ENCODE results near the gene PDLIM7.

PDLIM7 gene

DNA sequence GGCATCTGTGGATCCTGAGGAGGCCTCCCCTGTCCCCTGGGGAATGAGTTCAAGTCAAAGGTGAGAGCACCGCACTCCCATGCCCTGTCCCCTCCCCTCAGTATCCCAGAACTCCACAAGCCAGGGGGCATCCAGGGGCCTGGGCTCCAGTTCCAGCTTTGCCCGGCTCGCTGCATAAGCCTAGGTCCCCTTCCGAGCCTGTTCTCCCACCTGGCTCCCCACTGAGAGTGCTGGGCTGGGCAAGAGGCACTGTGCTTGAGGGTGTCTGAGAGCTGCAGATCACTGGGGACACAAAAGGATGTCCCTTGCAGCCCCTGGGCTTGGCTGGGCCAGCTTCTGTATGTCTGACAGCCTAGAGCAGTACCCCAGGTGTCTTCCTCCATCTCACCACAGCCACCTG, 7.7 kb upstream of the PDLIM7 start:
- no peak for DNase-seq

- DNase-seq = no peak
Observed at GRCh38 chr5:177504086-177505056, 7.0 kb upstream of the PDLIM7 start.

DNA sequence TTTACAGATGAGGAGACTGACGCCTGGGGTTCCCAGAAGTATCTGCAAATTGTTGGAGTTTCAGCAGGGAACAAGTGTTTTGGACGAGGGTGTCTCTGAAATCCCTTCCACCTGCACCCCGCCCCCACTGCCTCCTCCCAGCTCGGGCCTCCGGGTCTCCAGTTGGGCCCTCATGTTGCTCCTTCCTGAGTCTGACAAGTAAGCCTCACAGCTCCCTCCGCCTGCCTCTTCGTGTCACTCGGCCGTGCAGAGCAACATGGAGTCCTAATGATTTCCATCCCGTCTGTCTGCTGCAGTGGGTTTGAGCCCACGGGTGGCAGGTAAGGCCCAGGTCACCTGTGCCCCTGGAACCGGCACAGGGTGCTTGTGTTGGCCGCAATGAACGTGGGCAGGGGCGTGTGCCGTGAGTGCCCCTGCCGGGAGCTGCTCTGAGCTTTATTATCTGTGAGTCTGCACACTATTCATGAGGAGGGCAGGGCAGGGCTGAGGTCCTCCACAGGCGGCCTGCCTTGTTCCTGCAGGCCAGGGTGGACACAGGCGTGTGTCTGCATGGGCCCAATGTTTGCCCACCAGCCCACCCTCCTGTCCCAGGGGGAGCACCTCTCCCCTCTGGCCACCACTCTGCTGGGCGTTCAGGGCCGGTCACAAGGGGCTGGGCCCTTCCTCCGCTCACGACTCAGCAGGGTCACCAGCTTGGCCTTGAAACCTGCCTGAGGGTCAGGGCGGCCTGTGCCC, 6.1 kb upstream of the PDLIM7 start:
- no peak for DNase-seq

- no peak for DNase-seq
Observed at GRCh38 chr5:177502886-177503285, 5.5 kb upstream of the PDLIM7 start.

DNA sequence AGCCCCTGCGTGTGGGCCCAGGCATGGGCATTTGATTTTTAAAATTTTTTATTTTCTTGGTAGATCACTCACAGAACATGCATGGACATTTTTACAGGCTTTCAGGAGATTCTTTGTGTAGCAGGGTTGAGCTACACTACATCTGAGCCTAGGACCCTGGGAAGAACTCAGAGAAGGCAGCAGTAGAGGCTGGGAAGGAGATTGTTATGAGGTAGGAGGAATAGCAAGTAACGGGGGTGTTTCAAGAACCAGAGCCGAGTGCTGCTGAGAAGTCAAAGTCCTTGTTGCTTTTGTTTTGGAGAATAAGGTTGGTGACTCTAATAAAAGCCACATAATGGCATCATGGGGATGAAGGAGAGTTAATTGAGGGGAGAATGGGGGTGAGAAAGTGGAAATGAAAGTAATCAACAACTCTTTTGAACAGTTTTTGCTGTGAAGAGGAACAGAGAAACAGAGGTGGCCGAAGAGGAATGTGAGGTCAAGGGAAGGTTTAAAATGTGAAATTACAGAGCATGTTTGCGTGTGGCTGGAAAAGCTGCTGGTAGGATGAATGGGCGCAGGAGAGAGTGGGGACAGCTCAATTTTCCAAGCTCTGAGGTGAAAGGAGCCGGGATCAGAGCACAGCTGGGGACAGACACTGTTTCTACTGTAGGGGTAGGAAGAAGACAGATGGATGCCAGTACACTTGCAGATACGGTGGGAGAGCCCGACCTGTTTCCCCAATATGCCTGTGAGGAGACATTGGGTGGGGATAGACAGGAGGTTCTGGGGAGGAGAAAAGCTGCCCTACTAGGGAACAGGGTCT, 4.7 kb upstream of the PDLIM7 start:
- no peak for DNase-seq

- peak; percentile 78 for DNase-seq
Observed at GRCh38 chr5:177500685-177501522, 3.5 kb upstream of the PDLIM7 start.

DNA sequence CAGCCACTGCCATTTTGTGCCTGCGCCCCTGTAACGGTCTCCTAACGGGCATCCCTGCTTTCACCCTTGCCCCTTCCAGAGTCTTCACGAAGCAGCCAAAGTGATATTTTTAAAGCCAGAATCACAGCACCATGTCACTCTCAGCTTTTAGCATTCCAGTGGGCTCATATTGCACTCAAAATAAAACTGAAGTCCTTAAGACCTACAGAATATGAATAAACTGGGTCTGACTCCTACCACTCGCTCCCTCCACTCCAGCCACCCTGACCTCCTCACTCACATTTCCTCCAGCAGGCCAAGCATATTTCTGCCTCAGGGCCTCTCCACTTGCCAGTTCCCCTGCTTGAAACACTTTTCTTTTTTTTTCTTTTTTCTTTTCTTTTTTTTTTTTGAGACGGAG, 2.4 kb upstream of the PDLIM7 start:
- no peak for DNase-seq

DNA sequence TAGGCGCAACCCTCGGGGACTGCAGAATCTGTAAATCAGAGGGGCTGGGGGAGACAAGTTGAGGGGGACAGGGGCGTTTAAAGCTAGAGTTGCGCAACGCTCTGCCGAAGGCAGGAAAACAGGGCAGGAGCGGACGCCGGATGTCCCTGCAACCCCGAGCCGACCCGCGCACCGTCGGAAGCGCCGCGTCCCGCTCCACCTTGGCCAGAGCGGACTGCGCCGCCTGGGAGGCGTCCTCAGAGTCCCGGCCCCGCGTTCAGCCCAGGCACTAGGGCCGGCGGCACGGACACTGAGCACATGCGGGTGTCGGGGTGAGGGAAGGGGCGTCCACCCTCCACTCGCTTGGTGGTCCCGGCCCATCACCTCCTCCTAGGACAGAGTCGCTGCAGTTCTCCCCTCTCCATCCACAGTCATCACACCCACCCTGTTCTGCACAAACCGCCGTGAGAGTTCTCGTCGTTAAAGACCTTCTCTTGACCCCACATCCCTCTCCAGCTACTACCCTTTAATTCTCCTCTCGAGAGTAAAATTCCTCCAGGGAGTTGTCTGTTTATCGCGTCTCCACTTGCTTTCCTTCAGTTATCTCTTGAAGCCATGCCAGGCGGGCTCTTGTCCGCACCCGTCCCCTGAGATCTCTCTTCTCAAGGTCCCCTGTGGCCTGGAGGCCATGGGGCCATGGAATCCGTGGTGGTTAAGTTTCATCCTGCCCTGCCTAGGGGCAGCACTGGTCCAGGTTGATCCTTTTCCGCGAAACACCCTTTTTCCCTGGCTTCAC, 796 bp upstream of the PDLIM7 start:
- no peak for DNase-seq

DNA sequence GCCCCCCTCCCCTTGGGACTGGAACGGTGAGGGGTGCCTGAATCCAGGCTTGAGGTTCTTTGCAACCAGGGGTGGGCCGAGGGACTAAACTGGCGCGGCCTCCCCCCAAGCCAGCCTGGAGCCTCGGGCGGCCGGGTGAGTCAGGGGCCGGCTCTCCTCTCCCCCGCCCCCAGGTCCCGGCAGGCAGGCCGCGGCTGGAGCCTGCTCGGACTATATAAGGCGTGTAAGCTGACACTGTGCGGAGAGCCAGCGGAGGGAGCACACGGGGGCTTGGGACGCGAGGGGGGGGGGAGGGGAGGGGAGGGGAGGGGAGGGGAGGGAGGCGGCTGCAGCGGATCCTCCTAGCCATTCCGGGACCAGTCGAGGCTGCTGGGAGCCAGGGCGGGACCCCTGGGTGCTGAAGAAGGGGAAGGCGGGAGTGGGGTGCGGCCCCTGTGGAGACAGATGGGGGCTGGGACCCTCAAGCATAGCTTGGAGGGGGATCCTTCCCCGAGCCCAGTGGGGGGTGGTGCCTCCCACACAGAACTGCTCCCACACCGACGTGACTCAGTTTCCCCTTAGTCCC, 595 bp downstream of the PDLIM7 start:
- no peak for DNase-seq

DNA sequence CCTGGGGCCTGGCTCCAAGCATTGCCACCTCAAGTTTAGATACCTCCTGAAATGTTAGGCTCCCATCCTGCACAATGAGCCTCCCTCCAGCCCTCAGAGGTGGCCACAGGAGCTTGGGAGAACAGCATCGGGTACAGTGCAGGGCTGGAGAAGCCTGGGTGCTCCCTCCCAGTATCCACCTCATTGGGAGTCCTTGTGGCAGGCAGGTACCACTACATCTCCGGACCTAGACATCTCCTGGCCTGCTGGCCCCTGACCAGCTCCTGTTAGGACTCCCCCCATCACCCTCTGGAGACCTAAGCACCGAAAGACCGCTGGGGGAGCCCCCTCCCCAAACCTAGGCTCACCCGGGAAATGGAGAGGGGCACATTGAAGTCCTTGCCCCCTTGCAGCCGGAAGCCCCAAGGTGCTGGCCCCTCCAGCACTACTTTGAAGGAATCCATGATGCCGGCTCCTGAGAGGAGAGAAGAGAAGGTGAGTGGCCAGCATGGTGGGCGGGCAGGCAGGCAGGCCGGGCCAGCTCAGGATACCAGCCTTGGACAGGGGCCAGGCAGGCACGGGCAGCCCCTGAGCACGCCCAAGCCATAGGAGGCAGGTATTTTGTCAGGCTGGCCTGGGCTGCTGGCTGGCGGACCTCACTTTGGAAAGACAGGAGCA, 1.2 kb downstream of the PDLIM7 start:
- DNase-seq = no peak

DNA sequence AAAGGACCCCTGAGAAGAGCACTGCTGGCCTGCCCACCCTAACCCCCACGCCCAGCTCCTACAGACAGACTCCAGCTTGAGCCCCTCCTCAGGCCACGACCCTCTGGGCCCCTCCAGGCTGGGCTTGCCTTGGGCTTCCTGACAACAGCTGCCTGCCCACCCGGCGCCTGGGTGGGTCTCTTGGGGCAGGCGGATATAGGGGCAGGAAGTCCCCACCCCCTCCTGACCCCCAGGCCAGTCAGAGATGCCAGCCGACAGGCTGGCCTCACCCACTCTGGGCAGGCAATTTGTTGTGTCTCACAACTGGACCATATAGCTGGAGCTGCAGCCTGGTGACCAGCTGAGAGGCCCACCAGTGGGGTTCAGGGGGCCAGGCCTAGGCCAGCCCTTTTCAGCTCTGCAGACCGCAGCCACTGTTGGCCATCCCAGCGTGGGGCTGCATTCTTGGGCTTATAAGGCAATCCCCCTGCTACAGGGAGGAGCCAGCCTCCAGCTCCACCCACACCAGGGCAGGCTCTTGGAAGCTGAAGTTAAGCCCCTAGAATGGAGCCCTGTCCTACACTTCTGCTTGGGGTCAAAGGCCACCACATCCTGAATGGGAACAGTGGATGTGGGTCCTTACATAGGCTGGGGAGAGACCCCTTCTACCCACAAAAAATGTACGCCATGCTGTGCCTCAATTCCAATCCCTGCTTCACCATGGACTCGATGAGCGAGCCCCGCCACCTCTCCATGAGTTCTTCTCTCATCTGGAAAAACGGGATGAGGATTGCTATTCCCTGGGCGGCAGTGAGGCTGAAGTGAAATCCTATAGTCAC, 2.0 kb downstream of the PDLIM7 start:
- no peak for DNase-seq

GRCh38 chr5:177494346-177495195, 2.8 kb downstream of the PDLIM7 start:
- DNase-seq = no peak

DNA sequence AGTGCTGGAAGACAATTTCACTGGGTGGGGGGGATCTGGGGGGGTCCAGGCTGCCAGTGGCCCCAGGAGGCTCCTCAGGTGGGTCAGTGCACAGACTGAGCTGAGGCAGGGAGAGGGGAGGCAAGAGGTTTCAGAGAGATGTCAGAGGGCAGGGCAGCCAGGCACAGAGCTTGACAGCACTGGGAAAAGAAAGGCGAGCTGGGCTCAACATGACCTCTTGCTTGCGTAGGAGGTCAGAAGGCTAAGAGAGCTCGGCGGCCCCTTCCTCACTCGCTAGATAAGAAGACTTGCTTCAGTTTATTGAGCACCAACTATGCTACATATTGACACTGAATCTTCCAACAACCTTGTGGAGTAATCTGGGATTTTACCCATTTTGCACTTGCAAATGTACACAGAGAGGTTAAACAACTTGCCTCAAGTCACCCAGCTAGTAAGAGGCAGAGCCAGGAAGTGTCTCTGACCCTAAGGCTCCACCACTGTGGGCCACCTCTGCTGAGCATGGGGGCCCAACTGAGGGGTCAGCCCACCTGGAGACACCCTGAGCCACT, 3.5 kb downstream of the PDLIM7 start:
- DNase-seq = no peak

- no peak for DNase-seq
Observed at GRCh38 chr5:177492841-177493240, 4.6 kb downstream of the PDLIM7 start.

DNA sequence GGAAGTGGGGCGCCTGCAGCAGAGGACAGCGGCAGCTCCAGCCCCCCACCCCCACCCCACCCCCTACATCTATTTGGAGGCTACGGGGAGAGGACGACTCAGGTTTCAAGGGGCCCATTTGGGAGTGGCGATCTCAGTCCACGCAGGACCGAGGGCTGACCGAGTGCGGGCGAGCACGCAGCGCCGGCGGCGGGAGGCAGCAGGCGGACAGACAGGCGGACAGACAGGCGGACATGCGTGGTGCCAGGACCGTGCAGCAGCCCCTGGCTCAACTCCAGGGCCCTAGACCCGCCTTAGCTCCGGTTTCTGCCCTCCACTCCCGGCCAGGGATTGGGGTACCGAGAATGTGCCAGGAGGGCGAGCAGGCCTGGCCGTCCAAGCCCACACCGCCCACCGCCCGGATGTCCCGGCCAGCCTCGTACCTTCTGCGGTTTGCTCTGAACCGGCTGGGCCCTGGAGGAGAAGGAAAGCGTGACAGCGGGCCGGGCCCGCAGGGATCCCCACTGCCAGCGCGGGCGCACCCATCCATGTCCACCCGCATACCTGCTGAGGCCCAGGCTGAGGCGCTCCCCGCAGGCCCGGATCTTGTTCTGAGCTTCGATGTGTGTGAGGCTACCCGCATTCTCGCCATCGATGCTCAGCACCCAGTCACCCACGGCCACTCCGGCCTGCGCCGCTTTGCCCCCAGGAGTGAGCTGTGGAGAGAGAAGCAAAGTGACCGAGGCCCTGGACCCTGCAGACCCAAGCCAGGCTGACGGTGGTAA, 5.2 kb downstream of the PDLIM7 start:
- no peak for DNase-seq

DNA sequence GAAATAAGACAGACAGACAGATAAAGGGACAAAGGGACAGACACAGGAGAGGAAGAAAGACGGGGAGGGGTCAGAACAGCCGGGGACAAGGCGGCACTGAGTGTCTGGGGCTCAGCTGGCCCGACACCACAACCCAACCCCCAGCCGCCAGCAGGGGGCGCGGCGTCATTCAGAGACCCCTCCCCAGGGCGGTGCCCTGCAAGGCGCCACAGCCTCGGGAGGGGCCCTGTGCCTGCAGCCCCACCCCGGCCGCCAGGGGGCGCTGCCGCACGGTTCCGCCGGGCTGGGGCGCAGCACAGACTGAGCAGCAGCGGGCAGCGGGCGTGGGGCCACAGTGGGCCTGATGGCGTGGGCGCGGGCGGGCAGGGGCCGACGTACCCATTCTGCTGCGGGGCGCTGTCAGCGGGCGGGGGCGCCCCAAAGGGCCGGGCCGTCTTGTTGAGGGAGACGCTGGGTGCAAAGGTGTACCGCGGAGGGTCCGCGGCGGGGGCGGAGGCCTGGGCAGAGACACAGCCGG, 5.9 kb downstream of the PDLIM7 start:
- no peak for DNase-seq

DNA sequence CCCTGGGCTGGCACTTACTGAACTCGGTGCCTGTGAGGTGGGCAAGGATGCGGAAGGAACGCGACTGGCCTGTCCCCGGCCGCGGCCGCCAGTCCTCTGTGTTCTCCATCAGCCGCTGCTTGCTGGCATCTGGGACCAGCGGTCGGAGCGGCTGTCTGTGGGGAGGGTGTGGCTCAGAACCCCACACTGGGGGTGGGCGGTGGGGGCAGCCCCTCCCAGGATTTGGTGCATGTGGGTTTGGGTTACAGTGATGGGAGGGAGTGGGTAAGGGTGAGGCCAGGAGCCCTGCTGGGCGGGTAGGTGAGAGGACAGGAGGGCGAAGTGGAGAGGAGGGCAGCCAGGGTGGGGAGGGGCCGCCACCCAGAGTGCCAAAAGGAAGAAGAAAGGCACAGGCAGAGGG, 6.4 kb downstream of the PDLIM7 start:
- DNase-seq = no peak

Data from hippocampal formation (tissue), 2 donors.